ENCODE data around the gene DNAJC17.

DNA sequence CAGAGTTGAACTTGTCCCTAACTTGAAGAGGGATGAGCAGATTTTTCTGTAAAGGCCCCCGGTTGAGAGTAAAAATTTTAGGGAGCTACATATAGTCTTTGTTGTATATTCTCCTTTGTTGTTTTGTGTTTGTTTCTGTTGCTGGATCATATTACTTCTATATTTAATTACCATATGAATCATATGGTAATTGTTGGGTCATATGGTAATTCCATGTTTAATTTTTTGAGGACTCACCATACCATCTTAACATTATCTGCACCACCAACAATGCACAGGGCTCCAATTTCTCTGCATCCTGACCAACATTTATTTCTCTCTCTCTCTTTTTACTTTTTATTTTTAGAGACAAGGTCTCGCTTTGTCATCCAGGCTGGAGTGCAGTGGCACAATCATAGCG, 7.8 kb downstream of the DNAJC17 start:
- TF ChIP-seq, protein P1, sequence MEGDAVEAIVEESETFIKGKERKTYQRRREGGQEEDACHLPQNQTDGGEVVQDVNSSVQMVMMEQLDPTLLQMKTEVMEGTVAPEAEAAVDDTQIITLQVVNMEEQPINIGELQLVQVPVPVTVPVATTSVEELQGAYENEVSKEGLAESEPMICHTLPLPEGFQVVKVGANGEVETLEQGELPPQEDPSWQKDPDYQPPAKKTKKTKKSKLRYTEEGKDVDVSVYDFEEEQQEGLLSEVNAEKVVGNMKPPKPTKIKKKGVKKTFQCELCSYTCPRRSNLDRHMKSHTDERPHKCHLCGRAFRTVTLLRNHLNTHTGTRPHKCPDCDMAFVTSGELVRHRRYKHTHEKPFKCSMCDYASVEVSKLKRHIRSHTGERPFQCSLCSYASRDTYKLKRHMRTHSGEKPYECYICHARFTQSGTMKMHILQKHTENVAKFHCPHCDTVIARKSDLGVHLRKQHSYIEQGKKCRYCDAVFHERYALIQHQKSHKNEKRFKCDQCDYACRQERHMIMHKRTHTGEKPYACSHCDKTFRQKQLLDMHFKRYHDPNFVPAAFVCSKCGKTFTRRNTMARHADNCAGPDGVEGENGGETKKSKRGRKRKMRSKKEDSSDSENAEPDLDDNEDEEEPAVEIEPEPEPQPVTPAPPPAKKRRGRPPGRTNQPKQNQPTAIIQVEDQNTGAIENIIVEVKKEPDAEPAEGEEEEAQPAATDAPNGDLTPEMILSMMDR (conservative IDR thresholded peaks at IDR 0.05; ENCODE audit: low read depth, low read length), result no peak
- TF ChIP-seq EZH2 (IDR thresholded peaks at IDR 0.05; ENCODE audit: borderline replicate concordance, low read depth, low read length, poor library complexity, severe bottlenecking), result no peak

Data from A673 (cell line).